Muscle of arm (tissue), 14 donors: ENCODE results near the gene PRRT1. TPM values are rescaled to one million over a fixed set of nuclear protein-coding genes. Genes with fewer than 3 reads are reported as not detected.
A peak's percentile ranks its signal among the peaks of the same experiment; 100 is the strongest.
"Not testable (repeated sequence)": the region's sequence is repeated elsewhere in the genome, so short reads cannot be mapped to it uniquely, and the experiment has no call there.

Experiments
- DNase-seq: peaks from one replicate; pipeline ENCODE4 v3.0.0-alpha.2; 2013
- long read RNA-seq, 11 donors: transcript quantifications; one replicate each; lab custom pipeline, GENCODE V29; 2026
- polyA plus RNA-seq, 12 donors: library from polyadenylated mRNA; unstranded; fragments of 120-200 nt; gene quantifications; one replicate each; pipeline ENCODE4 v1.2.1, GENCODE V29; 2013; ENCODE audit not compliant: insufficient read length in 12 of 12

The PRRT1 gene
- 1 to 10 TPM in 9 of 12 donors, under 1 TPM in 1, not detected in 2; 0.86 to 5.9 (median 1.3) TPM for polyA plus RNA-seq
- long read RNA-seq, donor 1, partial matches to known transcripts: 6 of 10 reads
- long read RNA-seq, donor 1, other reads (novel, unspliced or antisense): 0 of 10 reads
- long read RNA-seq, donor 2: 0 reads
- long read RNA-seq, donor 3: 0 reads
- long read RNA-seq, donor 4, partial matches to known transcripts: 0 of 1 reads
- long read RNA-seq, donor 4, other reads (novel, unspliced or antisense): 0 of 1 reads
- long read RNA-seq, donor 5, partial matches to known transcripts: 83 of 100 reads
- long read RNA-seq, donor 5, other reads (novel, unspliced or antisense): 17 of 100 reads
- long read RNA-seq, donor 6: 0 reads
- long read RNA-seq, donor 7, partial matches to known transcripts: 0 of 2 reads
- long read RNA-seq, donor 7, other reads (novel, unspliced or antisense): 0 of 2 reads
- long read RNA-seq, donor 8: 0 reads
- long read RNA-seq, donor 9: 0 reads
- long read RNA-seq, donor 10, partial matches to known transcripts: 52 of 59 reads
- long read RNA-seq, donor 10, other reads (novel, unspliced or antisense): 7 of 59 reads
- long read RNA-seq, donor 11: 0 reads

GRCh38 chr6:32151863-32152768 lies at the start of gene PRRT1:
Gene PRRT1, minus strand, starts transcription at chr6:32151939. Its CDS starts 112 bp downstream, at chr6:32151827.
- no peak for DNase-seq

- no peak for DNase-seq
These were observed 49.2 kb upstream of the PRRT1 start for GRCh38 chr6:32200711-32201475.

GRCh38 chr6:32198866-32199265 lies 47.1 kb upstream of the PRRT1 start:
- no peak for DNase-seq

DNA sequence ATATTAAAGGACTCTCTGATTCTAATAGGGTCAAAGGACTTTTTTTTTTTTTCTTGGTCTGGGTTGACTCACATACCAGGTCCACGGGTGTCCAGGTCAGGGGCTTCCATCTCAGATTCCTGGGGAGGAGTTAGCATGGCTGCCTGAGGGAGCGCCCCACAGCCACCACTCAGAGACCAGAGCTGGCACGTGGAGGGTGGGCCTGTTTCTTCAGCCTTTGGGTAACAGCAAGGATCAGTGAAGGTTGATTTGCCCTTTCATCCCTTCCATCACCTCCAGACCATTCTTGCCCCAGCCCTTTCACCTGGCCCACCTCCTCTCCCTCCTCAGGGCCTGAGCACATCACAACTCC lies 46.6 kb upstream of the PRRT1 start:
- DNase-seq: no peak

DNA sequence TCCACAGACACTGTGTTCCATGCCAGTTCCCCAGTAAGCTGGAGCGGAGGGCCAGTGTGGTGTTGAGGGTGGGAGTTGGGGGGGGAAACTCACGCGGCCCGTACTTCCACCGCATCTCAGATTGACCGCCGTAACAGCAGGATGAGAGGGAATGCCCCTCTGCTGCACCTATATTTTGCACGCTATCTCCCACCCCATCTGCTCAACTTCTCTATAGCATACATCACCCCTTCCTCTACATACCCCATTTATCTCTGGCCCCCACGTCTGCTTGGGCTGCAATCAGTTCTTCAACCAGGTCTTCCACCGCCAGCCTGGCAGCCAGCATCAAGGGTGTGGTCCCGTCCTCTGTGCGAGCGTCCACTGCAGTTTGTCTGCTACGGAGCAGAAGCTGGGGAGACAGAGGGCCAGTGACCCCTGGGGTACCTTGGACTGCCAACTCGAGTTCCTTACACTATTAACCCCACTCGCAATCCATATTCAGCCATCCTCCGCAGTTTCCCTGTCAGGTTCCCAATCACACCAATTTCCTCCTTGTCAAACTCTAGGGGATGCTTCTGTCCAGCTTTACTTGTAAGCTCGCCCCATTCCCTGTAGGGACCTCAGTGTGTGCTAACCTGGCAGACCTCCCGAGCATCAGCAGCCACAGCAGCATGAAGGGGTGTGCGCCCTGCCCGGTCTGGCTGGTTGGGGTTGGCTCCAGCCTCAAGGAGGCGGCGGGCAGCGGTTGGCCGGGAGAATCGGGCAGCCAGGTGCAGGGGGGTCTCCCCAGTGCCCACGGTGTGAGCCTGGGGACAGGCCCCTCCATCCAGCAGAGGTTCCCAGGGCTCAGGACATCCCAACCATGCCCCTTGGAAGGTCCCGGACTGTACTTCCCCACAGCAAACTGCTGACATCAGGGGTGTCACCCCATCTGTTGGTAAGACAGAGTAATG lies 45.2 kb upstream of the PRRT1 start:
- no peak for DNase-seq

DNA sequence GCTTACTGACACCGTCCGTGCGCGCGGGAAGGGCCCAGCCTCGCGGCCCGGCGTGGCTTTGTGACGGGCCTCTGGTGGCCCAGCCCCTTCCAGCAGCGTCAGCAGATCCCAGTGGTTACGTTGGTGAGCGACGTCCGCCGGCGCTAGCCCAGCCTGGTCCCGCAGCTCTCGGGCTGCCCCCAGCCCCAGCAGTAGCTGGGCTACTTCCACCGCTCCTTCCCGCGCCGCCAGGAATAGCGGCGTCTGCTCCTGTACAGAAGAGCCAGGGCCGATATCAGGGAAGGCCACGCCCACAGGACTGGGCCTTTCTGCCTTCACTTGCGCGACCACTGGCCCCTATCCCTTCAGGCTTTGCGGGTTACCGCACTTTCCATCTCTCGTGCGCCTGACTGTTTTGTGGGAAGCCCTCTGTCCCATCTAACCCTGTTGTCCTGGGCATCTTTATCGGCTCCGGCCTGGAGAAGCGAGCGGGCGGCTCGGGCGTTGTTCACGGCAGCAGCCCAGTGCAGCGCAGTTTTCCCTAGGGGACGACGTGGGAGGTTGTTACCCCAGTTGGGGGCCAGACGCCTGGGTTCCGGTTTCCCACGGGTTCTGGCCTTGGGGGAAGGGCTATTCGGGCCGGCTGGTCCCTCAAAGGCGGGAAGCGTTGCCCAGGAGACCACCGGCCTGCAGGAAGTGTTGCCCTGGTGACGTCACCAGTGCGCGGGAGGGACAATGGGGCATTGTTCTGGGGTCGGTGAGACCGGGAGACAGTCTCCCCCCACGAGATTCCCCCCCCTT lies 44.4 kb upstream of the PRRT1 start:
- DNase-seq: peak; percentile 90

DNA sequence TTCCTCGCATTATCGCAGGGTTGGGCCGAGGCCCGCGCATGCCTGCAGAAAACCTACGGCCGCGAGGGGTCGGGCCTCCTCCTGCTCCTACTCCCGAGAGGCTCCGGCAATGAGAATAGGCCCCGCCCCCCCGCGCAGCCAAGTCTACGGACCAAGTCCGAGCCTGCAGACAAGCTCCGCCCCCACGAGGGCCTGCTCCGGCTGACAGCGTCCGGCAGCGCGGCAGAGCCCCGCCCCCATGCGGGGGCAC lies 43.8 kb upstream of the PRRT1 start:
- DNase-seq: peak; percentile 100

- DNase-seq: no peak
These were observed 43.3 kb upstream of the PRRT1 start for GRCh38 chr6:32194825-32195651.

GRCh38 chr6:32194388-32194787 lies 42.6 kb upstream of the PRRT1 start:
- no peak for DNase-seq

DNA sequence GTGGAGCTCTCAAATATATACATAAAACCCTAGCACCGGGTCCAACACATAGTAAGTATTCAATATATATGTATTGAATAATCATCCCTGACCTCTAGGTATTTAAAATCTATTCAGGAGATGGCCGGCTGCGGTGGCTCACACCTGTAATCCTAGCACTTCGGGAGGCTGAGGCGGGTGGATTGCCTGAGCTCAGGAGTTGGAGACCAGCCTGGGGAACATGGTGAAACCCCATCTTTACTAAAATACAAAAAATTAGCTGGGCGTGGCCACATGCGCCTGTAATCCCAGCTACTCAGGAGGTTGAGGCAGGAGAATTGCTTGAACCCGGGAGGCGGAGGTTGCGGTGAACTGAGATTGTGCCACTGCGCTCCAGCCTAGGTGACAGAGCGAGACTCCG lies 41.4 kb upstream of the PRRT1 start:
- not testable (repeated sequence) for DNase-seq

GRCh38 chr6:32192608-32193039 lies 40.9 kb upstream of the PRRT1 start, which contains the start of gene GPSM3:
Gene GPSM3, minus strand, starts transcription at chr6:32192643. Its CDS starts 130 bp downstream, at chr6:32192513.
- no peak for DNase-seq

- DNase-seq: no peak
These were observed 40.2 kb upstream of the PRRT1 start for GRCh38 chr6:32191696-32192607.

- no peak for DNase-seq
These were observed 39.4 kb upstream of the PRRT1 start for GRCh38 chr6:32190911-32191677.

- DNase-seq: peak; percentile 95
These were observed 38.5 kb upstream of the PRRT1 start, which contains the start of gene PBX2 for GRCh38 chr6:32190054-32190851. Gene PBX2, minus strand, starts transcription at chr6:32190202. Its CDS starts 287 bp downstream, at chr6:32189915.

DNA sequence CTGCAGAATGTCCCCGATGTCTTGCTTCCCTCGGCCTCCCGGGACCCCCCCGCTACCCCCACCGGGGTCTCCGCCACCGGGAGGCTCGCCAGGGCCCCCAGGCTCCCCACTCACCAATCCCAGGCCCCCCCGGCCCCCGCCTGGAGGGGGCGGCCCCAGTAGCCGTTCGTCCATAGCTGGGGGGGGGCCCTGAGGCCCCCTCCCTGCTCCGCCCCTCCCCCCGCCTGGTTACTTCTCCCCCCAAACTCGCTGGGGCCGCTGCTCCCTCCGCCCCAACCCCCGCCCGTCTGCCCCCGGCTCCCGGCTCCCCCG lies 38.0 kb upstream of the PRRT1 start:
- no peak for DNase-seq
